Stimulated activated naive CD4-positive, alpha-beta T cell treated with Interleukin-2 at 50 U/mL for 16 hours (primary cell): ENCODE measurements around the gene DNAH5.

Source experiments
- DNase-seq: peaks from one replicate; lab custom pipeline; 2025; lab: John Stamatoyannopoulos, UW

The DNAH5 gene

DNA sequence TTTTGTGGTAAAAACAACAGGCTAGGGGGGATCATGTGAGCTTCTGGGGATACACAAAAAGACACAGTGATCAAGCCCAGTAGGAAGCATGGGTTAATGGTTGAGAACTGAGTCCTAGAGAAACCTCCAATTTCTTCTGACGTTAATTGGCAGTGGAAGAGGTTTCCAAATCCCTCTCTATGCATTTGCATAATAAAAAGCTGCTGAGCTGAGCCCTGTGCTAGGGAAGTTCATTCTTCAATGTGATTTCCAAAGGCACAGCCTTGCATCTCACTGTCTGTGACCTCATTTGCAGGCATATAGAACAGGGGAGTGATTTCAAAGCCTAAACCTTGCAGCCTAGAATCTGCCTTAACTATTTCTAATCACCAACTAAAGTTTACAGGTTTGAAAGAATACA is 812 bp downstream of the DNAH5 start:
- no peak for DNase-seq

DNA sequence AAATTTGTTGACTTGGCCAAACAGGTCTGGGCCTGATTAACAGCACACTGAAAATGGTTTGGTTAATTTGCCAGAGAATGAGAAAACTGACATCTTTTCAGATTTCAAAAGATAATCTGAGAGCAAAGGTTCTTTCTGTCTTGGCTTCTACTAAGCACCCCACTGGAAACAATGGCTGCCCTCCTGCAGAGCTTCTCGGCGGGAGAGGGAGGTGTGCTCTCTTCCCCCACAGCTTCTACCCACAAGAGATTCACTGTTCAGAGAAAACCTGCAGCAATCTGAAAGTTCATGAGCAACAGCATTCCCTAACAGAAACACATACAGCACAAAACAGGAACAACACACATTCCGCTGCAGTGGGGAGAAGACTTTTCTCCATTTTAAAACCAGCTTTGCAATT is 3.0 kb downstream of the DNAH5 start:
- DNase-seq, result no peak

DNA sequence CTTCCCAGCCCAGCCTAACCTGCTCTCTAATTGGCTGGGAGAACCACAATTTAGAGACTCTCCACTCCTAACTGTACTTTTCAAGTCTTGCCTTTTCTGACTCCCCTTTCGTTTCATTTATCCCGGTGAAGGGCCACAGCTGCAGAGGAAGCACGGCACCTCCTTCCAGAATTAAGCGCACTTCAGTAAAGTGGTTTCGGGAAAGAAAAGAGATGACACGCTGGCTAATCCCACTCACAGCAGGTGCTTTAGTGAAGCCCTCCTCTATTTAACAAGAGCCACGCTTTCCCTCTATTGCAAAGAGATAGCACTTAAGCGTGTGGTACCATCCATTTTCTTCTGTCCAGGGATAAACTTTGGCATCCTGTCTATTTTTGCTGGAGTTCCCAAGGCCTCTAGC is 4.8 kb downstream of the DNAH5 start:
- no peak for DNase-seq

DNA sequence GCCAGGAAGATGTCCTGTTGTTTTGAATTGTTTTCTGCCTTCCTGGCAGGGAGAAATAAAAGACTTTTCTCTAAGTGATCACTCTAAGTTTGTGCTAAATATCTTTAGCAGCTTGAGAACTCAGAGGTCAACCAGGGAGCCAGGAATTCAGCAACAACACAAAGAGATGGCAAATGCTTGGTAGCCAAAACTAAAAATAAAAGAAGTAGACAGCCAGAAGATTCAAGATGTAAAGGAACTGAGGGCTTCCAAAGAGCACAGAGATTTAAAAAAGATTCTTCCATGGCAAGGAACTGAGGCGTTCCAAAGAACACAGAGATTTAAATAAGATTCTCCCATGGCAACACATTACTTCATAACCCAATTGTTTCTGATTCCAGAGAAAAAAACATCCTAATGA is 9.6 kb downstream of the DNAH5 start:
- DNase-seq, result no peak

DNA sequence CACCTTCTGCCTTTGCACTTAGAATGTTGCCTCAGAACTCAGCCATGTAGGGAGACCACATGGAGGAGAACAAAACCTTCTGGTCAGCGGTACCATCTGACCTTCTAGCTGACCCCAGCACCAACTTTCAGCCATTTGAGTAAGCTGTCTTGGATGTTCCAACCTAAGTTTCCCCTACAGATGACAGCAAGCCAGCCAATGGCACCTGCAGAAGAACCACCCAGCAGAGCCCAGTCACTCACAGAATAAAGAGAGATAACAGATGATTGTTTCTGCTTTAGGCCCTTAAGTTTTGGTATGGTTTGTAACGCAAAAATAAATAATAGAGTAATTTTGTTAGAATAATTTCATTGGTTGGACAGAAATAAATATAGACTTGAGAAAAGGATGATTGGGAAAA is 10.4 kb downstream of the DNAH5 start:
- DNase-seq, result no peak

DNA sequence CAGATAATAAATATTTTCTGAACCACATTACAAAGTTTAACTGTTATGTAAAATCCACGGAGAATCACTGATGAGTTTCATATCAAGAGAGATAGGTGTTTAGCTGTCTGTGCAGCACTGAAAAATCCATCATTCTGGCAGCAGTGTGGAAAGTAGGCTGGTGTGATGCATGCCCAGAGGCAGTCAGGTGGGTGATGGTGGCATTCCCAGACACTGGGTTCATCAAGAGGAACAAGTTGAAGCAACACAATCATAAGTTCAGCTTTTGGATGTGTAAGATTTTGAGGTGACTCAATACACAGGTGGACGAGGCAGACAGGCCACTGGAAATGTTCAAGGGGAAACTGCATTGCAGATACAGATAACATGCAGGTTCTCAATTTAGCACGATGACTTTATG is 11.9 kb downstream of the DNAH5 start:
- no peak for DNase-seq

DNA sequence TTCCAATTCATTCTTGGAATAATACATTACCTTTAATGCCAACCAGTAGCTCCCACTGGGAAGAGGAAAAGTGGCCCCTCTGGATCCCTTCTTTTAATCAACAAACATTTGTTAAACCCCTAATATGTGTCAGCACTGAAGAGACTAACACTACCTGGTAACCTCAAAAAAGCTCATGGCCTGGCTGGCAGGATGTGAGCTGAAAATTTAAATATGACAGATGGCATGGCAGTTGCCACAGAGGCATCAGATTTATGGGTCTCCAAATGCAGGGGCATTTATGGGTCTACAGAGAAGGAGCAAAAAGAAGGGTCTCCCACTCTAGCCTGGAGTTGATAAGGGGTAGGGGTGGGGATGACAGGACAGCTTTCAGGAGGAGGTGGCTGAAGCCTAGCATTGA is 12.5 kb downstream of the DNAH5 start:
- no peak for DNase-seq

DNA sequence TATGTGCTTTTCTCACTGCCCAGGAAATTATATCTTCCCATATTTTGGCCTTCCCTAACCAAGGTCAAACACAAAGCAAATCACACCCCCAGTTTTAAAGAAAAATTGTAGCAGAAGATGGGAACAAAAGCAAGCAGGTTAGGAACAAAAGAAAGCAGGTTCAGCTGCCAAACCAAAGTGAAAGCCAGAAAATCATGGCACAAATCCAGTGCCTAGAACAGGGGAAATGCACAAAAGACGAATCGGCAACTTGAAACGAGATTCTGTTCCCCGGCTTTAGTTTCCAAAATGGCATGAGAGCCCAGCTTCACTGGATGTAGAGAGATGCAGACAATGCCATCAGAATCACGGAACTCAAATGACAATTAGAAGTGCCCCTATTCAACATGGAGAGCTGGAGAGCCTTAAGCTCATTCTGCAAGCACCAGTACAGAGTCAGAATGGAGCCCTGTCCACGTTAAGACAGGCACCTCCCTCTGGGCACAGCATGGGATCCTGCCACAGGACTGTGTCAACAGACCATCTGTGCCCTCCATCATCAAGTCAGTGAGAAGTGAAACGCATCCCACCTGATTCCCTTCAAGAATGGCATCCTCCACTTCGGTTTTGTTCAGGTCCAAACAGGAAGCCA is 13.8 kb downstream of the DNAH5 start:
- no peak for DNase-seq

DNA sequence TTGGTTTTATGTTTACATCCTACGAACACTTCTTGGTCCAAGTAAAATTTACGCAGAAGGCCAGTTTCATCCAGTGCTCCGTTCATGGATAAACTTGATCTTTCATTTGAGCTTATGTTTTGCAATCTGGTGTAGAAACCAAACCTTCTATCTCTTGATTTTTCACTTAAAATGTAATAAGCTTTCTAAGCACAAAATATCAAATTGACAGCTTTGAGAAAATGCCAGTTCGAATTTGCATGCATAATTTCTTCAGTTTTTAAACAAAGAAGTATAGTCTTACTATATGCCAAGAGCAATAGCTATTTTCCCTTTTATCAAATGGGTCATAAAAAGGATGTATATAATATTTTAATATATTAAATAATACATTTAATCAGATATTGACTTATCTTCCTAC is 17.8 kb downstream of the DNAH5 start:
- no peak for DNase-seq

DNA sequence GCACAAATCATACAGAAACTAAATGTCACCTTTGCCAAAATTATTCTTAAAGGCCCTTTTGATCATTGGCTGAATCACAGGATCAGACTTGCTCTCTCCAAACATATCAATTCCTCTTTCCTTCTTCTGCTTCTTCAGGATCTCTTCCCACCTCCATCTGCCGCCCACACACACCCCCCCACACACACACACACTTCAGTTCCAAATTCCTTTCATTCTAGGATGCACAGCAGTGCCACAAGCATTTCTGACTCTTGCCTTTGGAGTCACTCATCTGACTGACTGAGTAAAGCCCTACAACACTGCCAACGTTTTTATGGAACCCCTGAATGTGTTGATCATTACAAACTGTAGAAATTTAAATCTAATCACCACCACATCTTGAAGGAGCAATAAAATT is 22.9 kb downstream of the DNAH5 start:
- no peak for DNase-seq

DNA sequence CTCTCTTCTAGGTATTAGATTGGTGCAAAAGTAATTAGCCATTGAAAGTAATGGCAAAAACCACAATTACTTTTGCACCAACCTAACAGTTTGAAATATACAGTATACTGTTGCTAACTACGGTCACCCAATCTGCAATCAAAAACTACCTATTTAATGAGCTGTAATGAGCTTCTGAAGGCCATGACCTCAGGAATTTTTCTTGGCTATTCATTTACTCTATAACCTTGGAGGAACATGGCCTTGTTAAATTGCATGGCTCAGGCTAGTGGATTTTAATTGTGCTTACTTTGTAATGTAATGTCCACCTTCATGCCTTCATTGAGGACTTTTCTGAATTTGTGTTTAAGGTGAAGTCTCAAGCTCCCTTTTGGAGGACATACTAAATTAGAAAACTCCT is 24.7 kb downstream of the DNAH5 start:
- no peak for DNase-seq

DNA sequence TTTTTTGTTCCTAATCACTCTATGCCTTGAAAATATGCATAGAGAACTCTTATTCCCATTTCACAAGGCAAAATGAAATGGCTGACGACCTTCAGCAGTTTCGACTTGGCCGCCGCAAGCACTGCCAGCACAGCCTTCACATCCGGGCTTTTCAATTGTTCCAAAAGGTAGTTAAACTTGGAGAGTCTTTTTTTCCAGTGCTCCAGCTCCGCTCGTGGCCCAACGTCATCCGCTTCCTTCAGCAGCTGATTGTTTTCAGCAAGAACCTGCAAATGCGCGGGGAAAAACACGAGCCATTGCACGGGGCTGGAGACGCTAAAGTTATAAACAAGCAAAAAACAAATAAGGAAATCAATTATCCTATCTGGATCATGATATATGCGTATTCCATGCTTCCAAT is 25.4 kb downstream of the DNAH5 start:
- no peak for DNase-seq

DNA sequence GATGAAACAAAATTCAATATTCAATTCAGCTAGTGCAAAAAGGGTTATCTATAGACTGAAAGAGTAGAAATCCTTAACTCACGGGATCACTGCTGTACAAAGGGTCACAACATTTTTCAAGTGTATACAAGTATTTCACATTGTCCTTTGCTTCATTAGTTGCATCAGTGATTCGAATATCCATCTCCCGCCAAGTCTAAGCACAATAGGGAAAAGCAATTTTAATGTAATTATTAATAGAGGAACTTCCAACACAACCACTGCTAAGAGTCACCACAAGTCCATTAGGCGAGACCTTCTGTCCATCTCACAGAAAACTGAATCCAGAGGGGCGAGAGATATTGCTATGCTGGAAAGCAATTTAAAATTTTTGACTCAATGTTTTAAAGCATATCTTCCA is 27.4 kb downstream of the DNAH5 start:
- no peak for DNase-seq

DNA sequence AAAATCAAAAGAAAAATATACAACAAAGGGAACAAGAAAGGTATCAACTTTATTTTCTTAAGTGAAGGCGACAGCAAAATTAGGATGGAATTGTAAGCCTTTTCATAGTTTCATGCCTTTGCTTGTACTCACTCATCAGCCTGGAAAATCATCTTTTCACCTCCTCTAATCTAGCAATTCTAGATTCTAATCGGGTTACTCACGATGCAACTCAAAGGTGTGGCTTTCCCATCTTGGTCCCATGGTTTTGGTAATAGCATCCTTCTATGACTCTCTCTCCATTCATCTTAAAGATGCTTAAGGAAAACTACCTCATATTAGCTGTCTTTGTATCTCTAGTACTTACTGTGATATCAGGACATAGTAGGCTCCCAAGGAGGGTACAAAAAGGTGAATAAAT is 30.5 kb downstream of the DNAH5 start:
- no peak for DNase-seq

DNA sequence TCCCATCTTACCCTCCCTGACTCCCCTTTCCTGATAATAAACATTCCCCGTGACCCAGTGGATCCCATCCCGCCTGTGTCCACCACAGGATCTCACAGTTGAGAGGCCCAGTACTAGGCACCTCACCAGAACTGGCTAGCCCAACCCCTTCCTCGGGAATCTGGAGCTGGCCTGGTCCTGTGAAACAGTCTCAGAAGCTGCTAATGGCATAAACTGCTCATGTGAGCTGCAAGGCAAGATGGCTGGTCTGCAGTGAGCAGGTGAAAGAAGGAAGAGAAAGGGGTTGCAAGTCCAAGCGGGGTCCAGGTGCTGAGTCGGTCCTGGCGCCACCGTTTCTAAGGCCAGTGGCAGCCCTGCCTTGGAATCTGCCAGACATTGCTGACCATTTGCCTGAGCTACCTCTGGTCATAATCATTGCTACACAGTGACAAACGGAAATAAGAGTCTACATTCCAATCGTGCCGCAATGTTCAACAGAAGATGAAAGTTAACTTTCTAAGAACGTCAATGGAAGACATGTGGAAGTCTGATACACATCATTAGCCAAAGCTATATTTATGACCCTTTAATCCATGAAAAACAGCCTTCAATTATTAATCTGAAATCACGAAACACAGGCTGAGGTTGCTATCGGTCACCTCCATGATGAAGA is 33.7 kb downstream of the DNAH5 start:
- no peak for DNase-seq

DNA sequence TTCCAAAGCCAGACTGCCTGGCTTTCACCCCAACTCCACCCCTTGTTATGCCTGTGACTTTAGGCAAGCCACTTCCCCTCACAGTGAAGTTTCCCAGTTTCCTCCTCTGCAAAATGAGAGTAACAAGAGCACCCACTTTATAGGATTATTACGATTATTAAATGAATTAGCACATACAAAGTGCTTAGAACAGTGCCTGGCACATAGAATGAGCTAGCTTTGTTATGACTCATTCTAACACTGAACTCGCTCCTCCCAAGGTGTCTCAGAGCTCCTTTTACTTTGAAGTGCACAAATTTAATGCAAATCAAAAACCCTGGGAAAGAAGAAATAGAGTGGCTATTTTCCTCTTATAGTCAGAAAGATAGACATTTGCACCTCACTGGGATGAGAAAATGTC is 34.3 kb downstream of the DNAH5 start:
- DNase-seq, result no peak

DNA sequence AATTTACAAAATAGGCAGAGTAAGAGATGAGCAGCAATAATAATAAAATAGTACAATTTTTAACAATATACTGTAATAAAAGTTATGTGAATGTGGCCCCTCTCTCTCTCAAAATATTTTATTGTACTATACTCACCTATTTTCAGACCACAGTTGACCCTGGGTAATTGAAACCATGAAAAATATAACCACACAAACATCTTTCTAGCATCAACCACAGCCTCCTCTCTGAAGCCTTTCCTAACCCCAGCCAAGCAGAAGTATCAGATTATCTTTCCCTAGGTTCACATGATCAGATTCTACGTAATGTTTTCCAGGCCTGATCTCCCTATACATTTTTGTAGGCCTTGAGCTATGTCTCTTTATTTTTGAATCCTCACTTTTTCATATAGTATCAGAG is 35.2 kb downstream of the DNAH5 start:
- no peak for DNase-seq

DNA sequence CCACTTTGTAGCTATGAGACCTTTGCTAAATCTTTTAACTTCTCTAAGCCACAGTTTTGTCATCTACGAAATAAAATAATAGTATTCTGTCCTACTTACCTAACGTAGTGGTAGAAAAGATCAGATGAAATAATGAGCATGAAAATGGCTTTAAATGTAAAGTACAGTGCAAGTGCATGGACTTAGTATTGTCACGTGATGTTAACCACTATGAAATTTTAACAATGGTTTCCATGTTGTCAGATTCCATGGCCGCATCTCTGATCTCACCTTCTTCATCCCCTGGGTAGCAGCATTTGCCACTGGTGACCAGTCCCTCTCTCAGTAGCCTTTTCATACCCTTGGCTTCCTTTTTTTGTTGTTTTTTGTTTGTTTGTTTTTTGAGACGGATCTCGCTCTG is 45.9 kb downstream of the DNAH5 start:
- DNase-seq, result no peak

DNA sequence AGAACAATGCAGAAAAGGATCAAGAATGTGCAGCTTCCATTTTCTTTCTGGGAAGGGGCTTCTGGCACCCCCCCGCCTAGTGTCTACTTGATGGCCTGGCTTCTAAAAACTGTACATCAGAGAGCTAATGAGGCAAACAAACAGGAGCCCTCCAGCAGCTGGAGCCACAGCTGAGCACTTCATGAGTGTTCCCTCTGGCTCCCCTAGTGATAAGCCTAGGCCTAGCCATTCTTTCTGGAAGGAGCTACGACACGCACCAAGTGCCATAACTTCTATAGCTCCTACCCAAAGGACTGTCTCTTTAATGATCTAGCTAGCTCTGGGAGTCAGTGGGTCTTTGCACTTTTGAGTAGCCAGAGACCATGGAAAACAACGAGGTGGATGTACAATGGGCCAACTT is 66.1 kb downstream of the DNAH5 start:
- no peak for DNase-seq

DNA sequence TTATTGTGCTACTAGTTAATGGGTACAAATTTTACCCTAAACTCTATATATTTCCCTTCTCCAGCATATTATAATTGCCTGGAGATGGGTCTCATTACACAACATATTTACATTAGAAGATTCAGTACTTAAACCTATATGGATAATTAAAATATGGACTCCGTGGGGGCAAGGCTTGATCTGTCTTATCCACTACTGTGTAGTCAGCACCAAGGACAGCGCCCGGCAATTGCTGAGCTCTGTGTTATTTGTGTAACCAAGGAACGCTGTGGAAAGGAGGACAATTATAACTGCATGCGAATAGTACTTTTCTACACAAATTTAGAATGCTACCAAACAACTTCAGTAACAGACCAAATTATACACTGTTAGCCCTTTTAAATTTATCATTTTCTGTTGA is 77.7 kb downstream of the DNAH5 start:
- no peak for DNase-seq

DNA sequence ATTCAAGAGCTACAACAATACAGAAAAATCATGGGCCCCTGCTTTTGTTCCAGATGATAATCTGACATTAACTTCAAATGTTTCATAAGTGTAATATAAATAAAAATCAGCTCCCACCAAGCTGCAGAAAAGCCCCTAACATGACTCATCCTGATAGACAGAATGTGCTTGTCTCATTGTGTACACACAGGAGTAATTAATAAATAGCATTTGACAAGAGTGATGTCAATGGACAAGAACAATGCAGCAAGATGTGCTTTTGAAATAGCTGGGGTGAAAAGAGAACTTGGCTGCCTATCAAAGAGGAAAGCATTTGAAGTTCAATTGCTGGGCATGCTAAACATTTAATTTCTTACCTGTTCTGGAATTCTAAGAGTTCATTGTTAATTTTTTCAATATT is 79.2 kb downstream of the DNAH5 start:
- DNase-seq, result no peak

DNA sequence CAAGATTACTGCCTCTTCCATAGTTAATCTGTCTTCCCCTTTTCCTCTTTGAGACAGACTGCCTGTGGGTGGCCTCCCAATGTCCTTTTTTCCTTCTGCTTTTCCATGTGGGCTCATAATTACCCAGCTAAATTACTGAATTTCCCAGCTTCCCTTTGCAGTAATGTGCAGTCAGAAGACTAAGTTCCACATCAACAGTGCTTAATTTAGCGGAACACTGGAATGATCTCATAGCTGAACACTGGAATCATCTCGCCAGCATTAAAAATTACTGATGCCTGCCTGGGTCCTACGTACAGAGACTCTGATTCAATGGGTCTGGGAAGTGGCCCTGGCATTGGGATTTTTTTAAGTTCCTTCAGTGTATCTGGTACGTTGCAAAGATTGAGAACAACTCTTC is 84.3 kb downstream of the DNAH5 start:
- DNase-seq, result no peak

DNA sequence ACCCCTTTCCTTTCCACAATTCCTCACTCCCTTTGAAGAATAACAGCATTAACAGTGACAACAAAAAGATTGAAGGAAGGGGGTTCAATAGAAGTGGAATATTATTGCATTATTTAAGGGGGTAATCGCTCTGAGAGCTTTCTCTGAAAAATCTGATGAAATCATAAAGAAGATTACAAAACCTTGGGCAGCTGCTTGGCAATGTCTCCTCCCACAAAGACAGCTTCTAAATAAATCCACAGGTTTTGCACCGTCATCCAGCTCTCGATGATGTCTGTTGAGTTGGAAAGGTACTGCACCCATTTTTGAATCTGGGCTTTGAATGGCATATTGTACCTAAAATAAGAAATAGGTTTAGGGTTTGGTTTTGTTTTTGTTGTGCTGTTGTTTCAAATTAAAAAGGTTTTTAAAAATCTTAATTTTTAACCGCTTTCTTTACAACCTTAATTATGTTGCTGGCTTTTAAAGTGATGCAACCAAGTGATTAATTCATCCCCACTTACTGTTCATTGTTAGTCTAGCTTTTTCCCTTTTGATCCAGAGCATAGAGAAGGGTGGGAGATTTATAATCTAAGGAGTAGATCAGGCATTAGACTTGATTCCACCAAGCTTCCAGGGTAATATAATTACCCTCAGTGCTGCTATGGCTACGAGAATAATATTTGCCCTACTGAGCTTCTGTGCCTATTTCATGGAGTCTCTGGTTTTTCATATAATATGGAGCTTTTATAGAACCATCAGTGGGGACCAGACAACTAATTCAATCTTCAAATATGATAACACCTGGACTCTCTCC is 85.0 kb downstream of the DNAH5 start:
- DNase-seq, result no peak
